Right kidney (tissue), 1 donor: ENCODE measurements around the gene IMMP2L.

Experiments used
- DNase-seq: peaks from one replicate; pipeline ENCODE4 v3.0.0-alpha.2; 2016

The IMMP2L gene

DNA sequence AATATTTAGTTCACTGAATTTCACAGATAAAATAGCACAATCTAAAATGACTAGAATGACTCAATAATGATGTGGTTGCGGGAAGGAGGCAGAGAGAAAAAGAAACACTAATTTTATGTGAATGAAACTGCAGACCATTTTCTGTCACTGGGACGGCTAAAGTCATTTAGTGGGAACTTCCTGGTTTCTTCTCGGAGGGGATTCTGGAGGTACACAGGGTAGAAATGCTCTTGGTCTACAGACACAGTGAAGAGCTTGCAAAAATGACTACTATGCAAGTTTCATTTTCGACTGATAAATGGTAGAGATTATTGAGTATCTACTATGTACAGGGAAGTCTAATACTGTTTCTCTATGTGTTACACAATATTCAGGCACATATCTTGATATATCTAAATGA lies 534.9 kb downstream of the IMMP2L start:
- no peak for DNase-seq

DNA sequence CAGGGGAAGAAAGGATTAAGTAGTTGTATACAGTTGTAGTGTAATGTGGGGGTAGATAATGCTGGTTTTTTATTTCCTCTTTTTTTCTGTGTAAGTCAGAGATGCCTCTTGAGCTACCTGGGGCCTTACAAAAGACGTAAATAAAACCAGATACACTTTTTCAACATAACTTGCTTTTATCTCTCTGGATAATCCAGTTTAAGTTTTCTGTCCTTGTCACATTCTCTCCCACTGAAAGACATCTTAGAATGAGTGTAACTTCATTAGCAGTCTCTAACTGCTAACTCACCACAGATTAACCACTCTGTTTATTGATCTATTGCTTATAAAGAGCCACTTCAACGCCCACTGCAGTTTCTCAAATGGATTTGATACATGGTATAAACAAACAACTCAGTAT lies 535.5 kb downstream of the IMMP2L start:
- DNase-seq = no peak

DNA sequence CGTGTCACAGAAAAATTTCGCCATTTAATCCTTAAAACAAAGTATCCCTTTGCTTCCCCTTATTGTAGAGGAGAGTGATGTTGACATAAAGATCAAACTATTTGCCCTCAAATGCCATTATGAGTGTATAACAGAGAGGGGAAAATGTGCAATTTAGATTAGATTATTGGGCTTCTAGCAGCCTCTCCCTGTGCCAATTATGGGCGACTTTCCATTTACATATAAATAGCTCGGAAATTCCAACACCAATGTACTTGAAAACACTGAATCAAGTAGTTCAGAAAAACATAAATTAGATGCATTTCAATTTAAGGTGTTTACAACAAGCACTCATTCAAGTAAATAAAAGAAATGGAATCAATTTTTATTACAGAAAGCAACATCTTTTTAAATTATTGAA lies 535.9 kb downstream of the IMMP2L start:
- DNase-seq = no peak

DNA sequence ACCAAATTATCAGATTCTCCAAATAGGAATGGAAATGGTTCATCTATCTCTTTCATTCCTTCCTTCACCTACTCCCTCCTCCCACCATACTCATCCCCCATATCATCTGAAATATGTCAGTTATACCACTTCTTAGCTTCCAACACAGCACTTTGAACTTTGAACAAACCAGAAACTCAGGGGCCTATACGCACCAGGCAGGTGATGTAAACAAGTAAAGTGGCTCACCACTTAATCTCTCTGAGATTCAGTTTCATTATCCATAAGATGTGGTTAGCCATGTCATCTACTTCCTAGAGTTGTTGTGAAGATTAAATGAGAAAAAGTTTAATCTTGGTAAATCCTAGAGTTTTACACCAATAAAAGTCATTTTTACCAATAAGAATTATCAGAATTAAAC lies 537.3 kb downstream of the IMMP2L start:
- no peak for DNase-seq

DNA sequence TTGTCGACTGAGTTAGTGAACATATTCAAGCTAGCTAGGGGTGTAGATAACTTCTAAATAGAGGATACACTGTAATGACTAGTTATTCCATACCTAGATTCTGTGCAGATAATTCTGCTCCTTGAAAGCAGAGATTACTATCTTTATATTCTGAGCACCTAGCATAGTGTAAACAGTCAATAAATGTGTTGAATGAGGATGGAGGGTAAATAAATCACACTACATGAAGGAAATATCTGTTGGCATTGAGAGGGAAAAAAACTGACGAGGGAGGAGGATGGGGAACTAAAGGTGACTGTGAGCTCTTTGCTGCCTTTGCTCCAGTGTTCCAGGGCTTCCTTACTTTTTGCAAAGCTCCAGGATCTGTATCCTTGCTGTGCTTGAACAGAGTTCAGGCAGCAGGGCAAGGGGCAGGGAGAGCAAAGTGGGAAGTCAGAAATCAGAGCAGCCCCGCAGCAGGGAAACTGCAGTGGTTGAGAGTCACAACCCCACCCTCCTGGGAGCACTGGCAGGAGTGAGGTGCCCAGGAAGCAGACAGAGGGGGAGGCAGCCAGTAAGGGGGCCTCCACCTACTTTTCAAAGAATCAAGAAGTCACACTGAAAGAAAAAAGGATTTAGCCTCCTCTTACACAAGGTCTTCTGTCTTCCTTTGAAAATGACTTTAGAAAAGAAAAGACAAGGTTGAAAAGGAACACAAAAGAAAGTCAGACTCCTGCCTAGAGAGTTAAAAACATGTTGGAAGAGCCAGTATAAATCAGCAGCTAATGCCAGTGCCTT lies 543.1 kb downstream of the IMMP2L start:
- DNase-seq = no peak

DNA sequence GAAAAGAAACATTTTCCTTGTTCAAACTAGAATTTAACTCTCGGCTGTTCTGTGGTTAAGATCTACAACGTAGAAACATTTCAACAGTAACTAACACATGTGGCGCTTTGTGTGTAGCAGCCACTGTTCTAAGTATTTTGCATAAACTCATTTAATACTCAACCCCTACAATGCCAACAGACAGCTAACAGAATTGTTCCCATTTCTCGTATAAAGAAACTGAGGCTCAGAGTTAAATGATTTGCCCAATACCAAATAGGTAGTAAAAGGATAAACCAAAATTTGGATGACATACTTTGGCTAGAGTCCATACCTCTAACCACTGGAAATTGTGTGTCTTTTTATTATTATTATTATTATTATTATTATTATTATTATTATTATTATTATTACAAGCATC lies 543.8 kb downstream of the IMMP2L start:
- DNase-seq = no peak

DNA sequence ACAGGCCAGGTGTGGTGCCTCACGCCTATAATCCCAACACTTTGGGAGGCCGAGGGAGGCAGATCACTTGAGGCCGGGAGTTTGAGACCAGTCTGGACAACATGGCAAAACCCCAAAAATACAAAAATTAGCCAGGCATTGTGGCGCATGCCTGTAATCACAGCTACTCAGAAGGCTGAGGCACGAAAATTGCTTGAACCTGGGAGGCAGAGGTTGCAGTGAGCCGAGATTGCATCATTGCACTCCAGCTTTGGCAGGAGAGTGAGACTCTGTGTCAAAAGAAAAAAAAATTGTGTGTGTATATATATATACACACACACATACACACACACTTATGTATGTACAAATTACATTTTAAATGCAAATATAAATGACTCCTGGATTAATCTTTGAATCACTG lies 548.2 kb downstream of the IMMP2L start:
- DNase-seq = no peak

DNA sequence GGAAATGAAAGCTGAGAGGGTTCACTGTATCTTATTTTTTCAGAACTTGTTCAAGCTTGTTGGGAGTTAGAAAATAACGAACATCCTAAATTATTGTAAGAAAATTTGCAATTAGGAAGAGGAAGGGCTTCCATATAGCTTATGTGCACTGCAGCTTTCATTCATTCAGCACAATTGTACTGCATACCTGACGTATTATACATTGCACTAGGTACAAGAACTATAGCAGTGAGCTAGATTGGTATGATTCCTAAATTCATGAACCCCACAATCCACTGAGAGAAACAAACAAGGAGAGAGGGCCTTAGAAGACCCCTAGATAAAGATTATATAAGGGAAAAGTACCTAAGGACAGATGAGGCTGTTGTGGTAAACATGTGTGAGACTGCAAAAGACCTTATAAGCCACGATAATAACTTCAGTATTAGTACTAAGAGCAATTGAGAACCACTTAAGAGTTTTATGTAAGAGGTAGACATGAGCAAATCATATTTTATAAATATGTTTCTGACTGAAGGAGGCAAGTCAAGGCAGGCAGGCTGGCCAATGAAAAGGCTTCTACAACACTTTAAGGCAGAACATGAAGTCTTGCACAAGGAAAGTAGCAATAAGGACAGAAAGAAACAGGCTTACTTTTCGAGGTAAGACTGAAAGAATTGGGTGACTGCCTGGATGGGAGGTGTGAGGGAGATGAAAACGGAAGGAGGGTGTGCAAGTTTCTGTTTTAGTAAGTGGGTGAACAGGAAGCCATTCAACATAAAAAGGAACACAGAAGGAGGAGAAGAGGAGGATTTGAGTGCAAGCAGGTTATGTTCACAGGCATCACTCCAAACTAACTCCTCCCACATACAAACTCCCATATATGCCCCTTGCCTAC lies 549.3 kb downstream of the IMMP2L start:
- no peak for DNase-seq

DNA sequence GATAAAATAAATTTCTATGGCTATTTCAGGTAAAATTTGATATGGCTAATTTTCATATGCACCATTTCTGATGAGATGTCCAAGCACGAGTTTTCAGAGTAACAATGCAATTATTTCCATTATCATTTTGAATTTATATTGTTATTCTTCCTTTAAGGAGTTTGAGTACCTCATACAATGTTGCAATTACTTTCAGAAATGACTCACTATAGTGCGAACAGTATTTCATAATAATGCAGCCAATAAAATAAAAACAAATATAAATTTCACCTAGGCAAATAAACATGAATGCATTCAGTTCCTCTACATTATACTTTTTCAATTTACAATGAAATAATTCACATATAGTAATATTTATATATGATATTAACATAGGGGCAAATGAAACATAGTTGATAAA lies 550.1 kb downstream of the IMMP2L start:
- DNase-seq = no peak

DNA sequence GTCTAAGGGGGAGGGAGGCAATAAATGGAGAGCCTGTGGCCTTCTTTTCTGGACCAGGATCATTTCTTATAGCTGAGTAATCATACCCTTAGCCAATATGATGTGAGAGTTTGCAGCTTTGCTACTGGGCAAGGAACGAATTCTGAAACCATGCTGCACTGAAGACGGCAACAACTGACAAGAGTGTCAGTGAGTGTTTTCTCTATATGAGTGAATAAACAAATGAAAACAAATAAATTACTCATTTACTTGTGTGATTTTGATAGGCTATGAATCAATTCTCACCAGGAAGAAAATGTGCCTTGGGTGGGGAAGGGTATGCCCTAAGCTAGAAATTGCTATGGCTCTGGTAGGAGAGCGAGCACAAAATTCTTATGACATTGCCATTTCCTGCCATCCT lies 550.8 kb downstream of the IMMP2L start:
- DNase-seq = no peak

DNA sequence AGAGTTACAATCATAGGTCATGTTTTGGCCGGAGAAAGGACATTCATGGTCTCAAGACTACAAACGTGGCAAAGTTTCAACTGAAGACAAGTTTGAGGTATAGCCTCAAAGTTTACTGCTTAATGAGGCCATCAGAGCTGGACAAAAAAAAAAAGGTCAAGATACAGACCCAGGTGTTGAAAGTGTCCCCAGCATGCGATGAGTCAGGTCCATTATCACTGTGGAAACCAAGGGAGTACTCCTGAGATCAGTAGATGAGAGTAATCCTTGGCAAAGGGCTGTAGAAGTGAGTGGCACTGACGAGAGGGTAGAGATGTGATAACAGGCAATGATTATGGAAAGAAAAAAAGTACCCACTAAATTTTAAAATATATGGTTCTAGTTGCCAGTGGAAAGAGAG lies 551.5 kb downstream of the IMMP2L start:
- DNase-seq = no peak

DNA sequence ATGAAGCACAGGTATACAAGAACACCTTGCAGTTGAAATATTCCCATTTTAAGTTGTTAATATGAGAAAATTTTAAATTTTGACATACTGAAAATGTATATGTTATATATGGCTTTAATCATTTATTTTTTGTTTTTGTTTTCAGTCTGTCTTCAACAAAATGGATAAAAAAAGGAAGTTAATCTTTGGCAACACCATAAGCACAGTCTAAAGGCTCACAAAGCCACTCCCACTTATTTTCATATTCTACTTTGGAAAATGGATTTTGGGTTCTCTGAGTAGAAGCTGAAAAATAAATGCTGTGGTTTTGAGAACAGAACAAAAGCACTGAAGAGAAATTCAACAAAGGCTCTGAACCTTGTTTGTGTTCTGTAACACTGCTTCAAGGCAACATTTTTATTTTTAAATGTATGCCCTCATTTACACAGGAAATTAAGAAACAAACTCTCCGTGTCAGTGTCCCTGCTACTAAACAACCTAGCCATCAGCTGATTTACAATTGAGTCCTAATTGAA lies 552.7 kb downstream of the IMMP2L start:
- DNase-seq = no peak

DNA sequence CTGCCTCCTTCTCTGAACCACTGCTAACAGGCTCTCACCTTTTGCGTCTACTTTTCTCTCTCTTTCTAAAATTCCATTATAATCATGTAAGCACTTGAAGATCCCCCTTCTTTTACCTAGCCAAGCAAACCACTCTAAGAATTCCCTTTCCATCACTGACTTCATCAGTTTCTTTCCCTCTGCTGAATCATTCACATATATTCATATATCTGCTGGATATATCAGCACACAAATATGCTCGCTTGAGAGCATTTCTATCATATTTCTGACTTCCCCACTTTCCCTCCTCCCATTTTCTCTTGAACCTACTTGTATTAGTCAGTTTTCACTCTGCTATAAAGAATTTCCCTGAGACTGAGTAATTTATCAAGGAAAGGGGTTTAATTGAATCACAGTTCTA lies 555.6 kb downstream of the IMMP2L start:
- no peak for DNase-seq

DNA sequence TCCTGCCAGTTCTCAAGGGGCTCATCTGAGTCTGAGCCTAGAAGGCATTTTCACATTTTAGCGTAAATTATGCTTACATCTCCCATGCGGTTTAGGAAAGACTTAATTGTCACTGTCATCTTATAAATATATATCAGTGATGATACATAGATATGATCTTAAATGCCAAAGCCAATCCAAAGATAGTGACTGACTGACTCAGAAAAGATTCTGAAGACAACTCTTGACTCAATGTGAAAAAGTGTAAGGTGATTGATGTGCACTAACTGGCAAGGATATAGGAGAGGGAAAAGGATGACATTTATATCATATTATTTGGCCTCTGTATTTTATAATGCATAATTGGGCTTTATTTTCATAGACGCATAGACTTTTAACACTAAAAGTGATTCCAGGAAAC lies 556.3 kb downstream of the IMMP2L start:
- DNase-seq = no peak

DNA sequence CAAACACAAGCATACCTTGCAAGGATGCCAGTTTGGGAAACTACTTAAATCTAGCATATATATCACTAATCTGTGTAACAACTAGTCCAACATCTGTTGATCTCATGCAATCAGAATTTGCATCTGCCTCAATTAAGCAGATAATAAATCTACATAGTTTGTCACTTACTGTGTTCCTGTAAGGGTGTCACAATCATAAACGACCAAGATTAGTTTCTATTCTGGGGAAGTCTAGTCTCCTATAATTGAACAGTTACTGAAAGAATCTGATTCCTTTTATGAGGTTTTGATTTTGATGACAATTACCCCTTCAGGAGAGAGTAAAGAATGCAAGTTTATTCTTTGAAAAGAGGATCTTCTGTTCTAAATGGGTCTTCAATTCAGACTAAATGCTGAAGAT lies 556.8 kb downstream of the IMMP2L start:
- no peak for DNase-seq

DNA sequence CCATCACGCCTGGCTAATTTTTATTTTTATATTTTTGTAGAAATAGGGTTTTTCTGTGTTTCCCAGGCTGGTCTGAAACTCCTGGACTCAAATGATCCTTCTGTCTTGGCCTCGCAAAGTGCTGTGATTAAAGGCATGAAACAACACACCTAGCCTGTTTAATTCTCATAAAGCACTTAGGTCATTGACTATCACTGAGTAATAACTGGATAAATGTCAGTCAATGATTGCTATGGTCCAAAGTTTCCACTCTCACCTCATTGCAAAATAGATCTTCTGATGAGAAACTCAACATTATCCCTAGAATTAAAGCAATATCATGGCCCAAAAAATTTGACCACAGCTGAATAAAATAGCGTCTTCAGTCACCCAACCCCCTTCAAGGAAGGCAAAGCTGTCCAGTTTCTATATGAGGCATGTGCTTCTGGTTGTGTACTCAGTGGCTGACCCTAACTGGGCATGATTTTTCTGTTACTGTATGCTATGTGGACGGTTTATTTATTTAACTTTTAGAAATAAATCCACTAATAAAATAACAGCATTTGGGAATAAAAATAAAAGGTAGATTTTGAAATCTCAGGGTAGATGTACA lies 557.9 kb downstream of the IMMP2L start:
- no peak for DNase-seq

DNA sequence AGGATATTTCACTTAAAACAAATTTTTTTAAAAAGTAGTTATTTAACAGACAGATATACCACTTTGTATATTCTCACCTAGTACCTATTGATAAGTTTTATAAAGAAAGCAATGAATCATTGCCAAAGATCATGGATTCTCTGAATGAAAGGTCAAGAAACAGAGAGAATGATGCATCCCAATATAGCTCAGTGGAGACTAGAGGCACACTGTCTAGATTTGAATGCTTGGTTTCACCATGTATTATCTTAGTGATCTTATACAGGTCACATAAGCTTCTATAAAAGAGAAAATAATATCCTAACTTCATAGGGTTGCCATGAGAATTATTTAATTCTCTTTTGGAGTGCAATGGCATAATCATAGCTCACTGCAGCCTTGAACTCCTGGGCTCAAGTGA lies 558.4 kb downstream of the IMMP2L start:
- DNase-seq = no peak

DNA sequence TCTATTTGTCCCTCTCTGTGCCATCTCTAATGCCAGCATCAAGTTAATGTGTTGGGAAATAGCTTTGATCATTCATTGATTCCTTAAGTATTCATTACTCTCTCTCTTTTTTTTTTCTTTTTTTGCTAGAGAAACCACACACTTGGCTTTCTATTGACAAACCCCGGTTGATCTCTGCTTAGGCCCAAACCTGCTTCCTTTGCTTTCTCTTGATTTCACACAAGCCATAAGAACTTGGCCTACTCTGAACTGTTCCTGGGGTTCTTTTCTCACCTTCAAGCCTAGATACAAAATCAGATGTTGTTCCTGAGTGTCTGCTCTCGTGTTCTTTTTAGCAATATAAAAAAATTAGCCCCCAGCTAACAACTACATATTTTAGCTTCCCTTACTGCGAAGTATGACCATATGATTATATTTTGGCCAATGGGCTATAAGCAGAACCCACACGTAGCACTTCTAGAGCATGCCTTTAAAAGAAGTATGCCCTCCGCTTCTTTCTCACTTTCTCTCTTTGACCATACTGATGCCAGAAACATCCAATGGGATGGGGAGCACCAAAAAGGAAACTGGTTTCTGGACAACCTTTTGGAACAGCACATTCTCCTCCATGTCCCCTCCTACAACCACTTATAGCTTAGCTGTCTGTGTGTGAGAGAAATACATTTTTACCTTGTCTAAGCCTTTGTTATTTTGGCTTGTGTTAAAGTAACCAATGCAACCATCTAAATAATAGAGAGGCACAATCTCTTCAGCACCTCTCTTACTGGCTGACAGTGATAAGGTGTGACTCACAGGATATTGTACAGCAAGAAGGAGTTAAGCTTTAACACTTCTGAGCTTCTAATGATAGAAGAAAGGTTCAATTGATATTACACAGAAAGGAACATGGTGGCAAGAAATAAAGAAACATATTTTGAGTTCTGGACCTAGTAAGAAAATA lies 568.0 kb downstream of the IMMP2L start:
- DNase-seq = no peak

DNA sequence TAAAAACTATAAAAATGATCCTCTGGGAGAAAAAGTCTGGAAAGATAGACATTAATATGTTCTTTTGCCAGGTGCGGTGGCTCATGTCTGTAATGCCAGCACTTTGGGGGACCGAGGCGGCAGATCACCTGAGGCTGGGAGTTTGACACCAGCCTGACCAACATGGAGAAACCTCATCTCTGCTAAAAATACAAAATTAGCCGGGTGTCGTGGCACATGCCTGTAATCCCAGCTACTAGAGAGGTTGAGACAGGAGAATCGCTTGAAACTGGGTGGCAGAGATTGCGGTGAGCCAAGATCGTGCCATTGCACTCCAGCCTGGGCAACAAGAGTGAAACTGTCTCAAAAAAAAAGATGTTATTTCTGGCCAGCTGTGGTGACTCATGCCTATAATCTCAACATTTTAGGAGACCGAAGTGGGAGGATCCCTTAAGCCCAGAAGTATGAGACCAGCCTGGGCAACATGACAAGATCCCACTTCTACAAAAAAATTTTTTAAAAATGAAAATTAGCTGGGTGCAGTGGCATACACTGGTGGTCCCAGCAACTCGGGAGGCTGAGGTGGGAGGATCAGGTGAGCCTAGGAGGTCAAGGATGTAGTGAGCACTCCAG lies 573.3 kb downstream of the IMMP2L start:
- no peak for DNase-seq

DNA sequence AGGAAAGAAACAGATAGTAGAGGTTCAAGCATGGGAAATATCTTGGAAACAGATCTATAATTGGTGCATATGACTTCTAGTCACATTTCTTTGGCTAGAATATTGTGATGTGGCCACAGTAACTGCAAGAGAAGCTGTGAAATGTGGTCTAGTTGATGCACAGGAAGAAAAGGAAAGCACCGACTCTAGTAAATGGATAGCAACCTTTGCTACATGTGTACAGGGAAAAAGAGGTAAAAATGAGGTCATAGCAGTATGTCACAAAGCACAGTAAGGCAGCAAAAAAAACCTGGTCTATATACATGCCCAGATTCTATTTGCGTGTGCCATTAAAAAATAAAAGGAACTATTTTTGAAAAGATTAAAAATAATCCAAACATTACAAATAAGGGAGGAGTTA lies 573.9 kb downstream of the IMMP2L start:
- DNase-seq = no peak

DNA sequence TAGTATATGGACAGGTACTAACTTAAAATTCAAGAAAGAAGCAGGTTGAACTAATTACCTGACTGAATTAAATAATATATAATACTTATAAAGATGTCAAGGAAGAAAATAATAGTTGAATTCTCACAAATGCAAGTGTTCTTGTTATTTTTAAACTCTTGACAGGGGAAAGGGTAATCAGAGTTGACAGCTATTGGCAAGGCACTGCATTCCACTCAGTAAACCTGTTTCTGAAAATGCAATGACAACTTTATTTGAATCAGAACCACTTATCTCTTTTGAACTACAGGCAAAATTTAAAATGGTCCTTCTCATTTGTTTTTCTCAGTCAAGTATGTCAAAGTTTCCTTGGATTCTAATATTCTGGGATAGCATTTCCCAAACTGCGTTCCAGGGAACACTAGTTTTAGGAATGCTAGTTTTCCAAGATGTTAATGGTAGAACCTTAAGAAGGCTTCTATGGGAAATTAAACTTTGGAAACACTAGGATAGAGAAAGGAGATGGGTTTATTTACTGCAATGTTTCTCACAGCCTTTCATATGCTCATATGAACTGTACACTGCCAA lies 575.1 kb downstream of the IMMP2L start:
- DNase-seq = no peak
